MV-4-11 (cell line): Measurements from ENCODE around the gene MAST3.

Experiments
- DNase-seq: peaks from one replicate; lab custom pipeline; 2025; lab: John Stamatoyannopoulos, UW

Gene MAST3

GRCh38 chr19:18097217-18097992 is at the start of gene MAST3:
MAST3 (plus strand) TSS chr19:18097778; CDS start chr19:18097793, 15 bp downstream.
- DNase-seq = peak; percentile 92

DNA sequence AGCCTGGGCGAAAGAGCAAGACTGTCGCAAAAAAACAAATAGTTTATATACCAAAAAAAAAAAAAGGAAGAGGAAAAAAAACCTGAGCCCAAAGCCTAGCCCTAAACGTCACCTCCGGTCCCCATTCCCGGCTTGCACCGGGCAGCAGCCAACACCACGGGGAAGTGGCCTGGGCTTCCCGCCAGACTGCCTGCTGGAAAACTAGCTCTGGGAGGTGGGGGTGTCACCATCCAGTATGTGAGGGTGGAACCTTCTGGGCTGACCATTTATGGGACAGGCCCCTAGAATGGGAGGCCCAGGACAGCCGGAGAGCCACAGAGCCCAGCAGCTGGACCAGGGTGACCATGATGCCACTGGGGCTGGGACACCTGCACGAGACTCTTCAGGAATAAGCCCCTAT is 48.2 kb upstream of the MAST3 start:
- peak; percentile 35 for DNase-seq

DNA sequence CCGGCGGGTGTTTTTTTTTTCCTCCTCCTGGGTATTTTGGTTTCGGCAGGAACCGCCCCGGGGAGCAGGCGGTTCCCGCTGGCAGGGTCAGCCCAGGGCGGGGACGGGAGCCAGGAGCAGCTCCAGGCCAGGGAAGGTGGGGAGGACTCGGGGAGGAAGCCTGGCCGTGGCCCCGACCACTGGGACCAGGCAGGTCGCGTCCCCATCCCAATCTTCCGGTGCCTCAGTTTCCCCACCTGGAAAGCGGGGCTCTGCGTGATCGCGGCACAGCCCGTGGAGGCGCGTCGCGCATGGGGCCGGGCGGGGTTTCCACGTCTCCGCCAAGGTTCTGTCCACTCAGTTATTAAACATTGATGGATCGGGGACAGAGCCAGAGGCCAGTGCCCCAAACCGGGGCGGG is 45.7 kb upstream of the MAST3 start:
- no peak for DNase-seq

GRCh38 chr19:18053576-18054219 is 43.9 kb upstream of the MAST3 start:
- no peak for DNase-seq

GRCh38 chr19:18055967-18056366 is 41.6 kb upstream of the MAST3 start:
- DNase-seq = no peak

DNA sequence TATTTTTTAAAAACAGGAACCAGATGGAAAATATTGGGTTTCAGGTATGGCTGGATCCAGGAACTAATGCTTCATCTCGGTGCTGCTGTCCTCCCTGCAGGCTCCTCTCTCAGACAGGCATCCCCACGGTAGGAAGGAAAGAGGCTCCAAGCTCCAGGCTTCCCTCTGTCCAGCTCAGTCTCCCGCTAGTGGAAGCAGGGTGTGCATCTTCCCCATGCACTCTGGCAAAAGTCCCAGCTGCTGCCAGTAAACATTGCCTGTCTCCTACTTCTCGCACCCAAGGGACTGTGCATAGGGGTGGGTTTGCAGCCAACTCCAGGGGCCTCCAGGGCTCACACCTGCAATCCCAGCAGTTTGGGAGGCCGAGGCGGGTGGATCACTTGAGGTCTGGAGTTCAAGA is 40.0 kb upstream of the MAST3 start:
- DNase-seq = peak; percentile 21

GRCh38 chr19:18058208-18059009 is 39.2 kb upstream of the MAST3 start:
- peak; percentile 71 for DNase-seq

GRCh38 chr19:18059297-18059696 is 38.3 kb upstream of the MAST3 start:
- DNase-seq = no peak

- peak; percentile 6 for DNase-seq
Measured at GRCh38 chr19:18059902-18060301, 37.7 kb upstream of the MAST3 start.

DNA sequence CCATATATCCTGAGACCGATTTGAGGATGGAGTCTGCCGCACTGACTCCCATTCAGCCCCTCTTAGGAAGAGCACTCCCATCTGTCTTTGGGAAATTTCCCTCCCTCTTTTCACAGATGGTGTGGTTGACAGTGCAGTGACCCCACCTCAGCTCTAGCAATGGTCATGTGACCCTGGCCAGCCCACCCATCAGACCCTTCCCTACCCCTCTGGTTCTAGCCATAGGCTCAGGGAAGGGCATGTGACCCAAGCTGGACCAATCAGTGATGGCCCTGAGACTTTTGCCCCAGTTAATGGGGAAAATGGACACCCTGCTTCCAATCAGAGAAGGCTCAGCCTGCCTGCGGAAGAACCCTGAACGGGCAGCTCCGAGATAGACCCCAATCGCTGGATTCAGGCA is 37.1 kb upstream of the MAST3 start:
- DNase-seq = no peak

- DNase-seq = no peak
Measured at GRCh38 chr19:18062028-18062427, 35.5 kb upstream of the MAST3 start.

DNA sequence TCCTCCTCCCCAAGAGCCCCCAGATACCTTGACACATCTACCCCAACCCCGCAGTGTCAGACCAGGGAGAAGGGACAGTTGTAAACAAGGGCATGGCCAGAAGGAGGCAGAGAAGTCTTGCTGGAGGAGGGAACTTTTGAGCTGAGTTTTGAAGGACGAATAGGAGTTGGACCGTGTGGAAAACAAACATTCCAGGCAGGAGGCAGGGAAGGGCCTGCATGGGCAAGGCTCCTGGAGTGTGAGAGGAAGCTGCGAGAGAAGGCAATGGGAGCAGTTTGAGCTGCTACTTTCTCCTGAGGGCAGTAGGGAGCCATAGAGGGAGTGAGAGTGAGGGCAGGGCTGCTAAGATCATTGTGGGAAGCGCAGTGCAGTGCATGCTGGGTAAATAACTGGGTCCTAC is 34.1 kb upstream of the MAST3 start:
- no peak for DNase-seq

- DNase-seq = no peak
Measured at GRCh38 chr19:18065173-18065495, 32.4 kb upstream of the MAST3 start.

- no peak for DNase-seq
Measured at GRCh38 chr19:18068395-18068794, 29.2 kb upstream of the MAST3 start.

- no peak for DNase-seq
Measured at GRCh38 chr19:18069383-18069782, 28.2 kb upstream of the MAST3 start.

- no peak for DNase-seq
Measured at GRCh38 chr19:18070181-18070580, 27.4 kb upstream of the MAST3 start.

DNA sequence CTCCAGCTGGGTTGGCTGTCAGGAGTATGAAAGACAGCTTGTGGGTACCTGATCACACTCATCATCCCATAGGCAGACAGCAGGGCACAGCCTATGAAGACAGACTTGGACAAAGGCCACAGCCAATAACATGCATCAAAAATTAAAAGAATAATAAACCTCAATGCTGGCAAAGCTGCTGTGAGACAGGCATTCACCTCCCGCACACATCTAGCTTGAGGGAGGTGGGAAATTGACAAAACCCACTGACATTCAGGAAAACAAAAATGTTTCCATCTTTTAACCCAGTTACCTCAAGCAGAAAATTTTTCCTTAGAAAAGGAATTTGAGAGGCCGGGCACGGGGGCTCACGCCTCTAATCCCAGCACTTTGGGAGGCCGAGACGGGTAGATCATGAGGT is 25.2 kb upstream of the MAST3 start:
- no peak for DNase-seq

GRCh38 chr19:18073197-18073596 is 24.4 kb upstream of the MAST3 start:
- no peak for DNase-seq

DNA sequence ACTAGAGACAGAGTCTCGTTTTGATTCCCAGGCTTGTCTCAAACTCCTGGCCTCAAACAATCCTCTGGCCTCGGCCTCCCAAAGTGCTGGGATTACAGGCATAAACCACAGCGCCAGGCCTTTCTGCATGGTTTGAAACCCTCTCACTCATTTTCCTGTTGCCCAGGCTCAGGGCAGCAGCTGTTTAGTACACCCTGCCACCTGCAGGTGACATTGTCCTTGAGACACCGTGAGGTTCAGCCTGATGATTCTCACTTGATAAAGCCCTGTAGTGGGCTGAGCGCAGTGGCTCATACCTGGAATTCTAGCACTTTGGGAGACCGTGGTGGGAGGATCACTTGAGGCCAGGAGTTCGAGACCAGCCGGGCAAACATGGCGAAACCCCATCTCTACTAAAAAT is 23.4 kb upstream of the MAST3 start:
- no peak for DNase-seq

- no peak for DNase-seq
Measured at GRCh38 chr19:18083929-18084684, 13.5 kb upstream of the MAST3 start.

DNA sequence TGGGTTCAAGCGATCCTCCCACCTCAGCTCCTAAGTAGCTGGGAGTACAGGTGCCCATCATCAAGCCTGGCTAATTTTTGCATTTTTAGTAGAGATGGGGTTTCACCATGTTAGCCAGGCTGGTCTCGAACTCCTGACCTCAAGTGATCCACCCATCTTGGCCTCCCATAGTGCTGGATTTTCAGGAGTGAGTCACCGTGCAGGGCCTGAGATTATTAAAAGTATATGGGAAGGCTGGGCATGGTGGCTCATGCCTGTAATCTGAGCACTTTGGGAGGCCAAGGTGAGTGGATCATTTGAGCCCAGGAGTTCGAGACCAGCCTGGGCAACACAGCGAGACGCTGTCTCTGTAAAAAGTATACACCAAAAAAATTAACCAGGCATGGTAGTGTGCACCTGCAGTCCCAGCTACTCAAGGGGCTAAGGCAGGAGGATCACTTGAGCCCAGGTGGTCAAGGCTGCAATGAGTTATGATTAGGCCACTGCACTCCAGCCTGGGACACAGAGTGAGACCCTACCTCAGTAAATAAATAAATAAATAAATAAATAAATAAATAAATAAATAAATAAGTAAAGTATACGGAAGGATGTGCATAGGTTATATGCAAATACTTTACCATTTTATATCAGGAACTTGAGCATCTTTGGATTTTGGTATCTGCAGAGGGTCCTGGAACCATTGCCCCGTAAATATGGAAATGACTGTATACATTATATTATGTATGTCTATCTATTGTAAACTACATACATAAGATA is 11.7 kb upstream of the MAST3 start:
- DNase-seq = no peak
